Fibroblast of the conjunctiva (primary cell): ENCODE measurements around the gene DISP2.

Source experiments
- DNase-seq: peaks from one replicate; pipeline ENCODE4 v3.0.0-alpha.2; 2010; ENCODE audit warnings: low read depth

The DISP2 gene

GRCh38 chr15:40424483-40425115, 66.6 kb downstream of the DISP2 start:
- no peak for DNase-seq

- DNase-seq, result no peak
These were observed 67.7 kb downstream of the DISP2 start for GRCh38 chr15:40425681-40426080.

GRCh38 chr15:40427188-40427587, 69.2 kb downstream of the DISP2 start:
- no peak for DNase-seq

GRCh38 chr15:40428185-40428584, 70.2 kb downstream of the DISP2 start:
- no peak for DNase-seq
